SU-DHL-6 (cell line): ENCODE data around the gene COL4A1.

Experiments used
- EZH2phosphoT487 ChIP-seq: fragments of 200-600 bp; sonication (generic), shearing (Covaris generic); conservative IDR thresholded peaks from 2 replicates; pipeline ENCODE4 v1.6.1; 2018; ENCODE audit warnings: mild to moderate bottlenecking, antibody characterized with exemption, low read length, moderate library complexity, mixed read lengths
- TF ChIP-seq, protein P1 (sequence below): fragments of 200-600 bp; sonication (generic); IDR thresholded peaks from one replicate; pipeline ENCODE4 v1.5.1; 2017; ENCODE audit warnings: antibody characterized with exemption, mild to moderate bottlenecking, low read length, moderate library complexity; ENCODE audit not compliant: insufficient read depth, poor library complexity, severe bottlenecking

DNA sequence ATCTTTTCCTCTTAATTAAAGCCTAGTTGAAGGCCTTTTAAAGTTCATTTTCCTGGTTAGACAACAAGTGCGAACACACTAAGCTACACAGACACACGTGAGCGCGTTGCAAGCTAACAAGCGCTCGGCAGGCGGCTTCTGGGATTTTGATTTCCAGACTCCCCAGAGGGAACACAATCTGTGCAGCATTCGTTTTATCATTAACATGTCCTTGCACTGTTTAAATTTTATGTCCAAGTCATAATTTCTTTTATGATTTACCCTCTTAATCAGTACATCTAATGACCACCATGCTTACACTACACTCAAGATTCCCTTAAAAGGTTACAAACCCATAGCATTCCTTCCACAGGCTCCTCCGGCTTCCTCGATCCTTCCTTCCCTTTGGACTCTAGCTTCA lies 16.8 kb downstream of the COL4A1 start:
- TF ChIP-seq, protein P1, sequence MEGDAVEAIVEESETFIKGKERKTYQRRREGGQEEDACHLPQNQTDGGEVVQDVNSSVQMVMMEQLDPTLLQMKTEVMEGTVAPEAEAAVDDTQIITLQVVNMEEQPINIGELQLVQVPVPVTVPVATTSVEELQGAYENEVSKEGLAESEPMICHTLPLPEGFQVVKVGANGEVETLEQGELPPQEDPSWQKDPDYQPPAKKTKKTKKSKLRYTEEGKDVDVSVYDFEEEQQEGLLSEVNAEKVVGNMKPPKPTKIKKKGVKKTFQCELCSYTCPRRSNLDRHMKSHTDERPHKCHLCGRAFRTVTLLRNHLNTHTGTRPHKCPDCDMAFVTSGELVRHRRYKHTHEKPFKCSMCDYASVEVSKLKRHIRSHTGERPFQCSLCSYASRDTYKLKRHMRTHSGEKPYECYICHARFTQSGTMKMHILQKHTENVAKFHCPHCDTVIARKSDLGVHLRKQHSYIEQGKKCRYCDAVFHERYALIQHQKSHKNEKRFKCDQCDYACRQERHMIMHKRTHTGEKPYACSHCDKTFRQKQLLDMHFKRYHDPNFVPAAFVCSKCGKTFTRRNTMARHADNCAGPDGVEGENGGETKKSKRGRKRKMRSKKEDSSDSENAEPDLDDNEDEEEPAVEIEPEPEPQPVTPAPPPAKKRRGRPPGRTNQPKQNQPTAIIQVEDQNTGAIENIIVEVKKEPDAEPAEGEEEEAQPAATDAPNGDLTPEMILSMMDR = no peak
- TF ChIP-seq EZH2phosphoT487 = no peak
